HG03469 (cell line): ENCODE data around the gene SNX20.

Experiments used
- ATAC-seq: cut with Tn5 transposase; IDR thresholded peaks from one replicate; pipeline ENCODE4 v1.9.1; 2021; ENCODE audit warnings: mild to moderate bottlenecking, moderate library complexity, moderate number of reproducible peaks; ENCODE audit not compliant: unreplicated experiment

The SNX20 gene, protein sequence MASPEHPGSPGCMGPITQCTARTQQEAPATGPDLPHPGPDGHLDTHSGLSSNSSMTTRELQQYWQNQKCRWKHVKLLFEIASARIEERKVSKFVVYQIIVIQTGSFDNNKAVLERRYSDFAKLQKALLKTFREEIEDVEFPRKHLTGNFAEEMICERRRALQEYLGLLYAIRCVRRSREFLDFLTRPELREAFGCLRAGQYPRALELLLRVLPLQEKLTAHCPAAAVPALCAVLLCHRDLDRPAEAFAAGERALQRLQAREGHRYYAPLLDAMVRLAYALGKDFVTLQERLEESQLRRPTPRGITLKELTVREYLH

DNA sequence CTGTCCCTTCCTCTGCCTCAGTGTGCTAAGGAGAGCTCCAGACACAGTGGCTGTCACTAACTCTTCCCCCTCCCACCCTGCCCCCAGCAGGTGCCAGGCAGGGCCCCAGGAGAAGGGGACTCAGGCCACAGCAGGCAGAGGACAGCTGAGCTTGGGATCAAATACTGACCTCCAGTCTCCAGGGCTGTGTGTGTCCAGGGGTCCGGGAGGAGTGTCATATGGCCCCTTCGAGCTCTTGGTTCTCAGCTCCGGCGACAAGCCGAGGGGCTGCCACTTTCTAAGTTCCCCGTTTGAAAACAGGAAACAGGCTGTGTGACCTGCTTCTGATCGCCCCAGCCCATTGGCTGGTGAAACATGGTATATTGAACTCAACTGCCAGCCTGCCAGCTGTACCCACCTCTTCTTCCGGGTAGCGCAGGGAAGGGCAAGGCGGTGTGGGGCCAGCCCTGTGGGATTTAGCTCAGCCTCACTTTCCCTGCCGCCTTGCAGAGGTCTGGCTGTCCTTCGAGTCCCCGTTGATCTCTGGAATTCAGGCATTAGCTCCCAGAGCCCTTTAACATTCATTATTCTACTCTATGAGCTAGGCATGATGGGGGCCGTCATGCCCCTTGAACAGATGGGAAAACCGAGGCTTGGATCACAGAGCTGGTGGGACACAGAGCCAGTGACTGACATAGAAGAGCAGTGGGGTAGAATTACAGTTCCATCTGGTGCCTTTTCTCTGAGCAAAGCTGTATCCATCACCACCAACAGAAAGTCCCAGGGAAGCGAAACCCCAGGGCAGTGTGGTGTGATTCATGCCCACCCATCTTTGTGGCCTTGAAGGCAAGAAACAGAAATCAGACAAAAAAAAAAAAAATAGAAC is at the start of gene SNX20:
Gene SNX20, minus strand, starts transcription at position 292 of the 865 bp plus-strand sequence. CDS start 3,786 bp downstream, outside the sequence.
- peak; percentile 28 for ATAC-seq

DNA sequence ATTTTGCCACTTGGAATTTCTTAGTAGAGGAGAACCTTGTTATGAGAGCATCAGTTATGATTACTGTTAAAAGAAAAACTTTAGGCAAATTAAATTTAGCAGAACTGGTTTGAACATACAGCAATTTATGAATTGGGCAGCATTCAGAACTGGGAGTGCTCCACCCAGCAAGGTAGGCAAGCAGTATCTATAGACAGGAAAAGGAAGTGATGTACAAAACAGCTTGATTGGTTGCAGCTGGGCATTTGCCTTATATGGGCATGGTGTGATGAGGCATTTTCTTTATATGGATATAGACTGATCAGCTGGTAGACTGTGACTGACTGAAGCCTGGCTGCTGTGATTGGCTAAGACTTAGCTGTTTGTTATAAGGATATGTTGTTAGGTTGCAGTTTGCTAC is 43.2 kb upstream of the SNX20 start:
- ATAC-seq = no peak

DNA sequence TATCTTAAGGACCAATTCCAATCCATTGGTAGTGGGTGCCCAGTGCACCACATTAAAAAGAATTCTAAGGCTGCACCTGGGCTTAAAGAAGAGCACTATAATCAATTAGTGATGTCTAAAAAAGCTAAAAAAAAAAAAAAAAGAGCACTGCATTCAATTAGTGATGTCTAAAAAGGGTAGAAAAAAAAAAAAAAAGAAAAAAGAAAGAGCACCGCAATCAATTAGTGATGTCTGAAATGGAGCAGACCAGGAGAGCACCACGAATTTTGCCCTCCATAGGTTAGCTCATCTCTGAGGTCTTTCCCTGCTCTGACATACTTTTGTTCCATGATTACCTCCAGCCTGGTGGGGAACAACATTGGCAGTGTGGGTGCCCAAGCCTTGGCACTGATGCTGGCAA is 41.8 kb upstream of the SNX20 start:
- ATAC-seq = no peak

DNA sequence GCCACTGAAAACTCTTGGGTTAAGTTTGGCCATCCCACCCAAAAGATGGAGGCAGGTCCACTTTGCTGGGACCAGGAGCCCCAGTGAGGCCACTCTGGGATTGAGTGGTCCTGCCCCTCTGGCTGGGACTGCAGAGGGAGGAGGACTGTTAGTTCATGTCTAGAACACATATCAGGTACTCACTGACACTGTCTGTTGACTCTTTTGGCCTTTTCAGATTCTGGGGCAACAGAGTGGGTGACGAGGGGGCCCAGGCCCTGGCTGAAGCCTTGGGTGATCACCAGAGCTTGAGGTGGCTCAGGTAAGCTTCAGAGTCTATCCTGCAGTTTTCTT is 41.3 kb upstream of the SNX20 start:
- ATAC-seq = no peak

DNA sequence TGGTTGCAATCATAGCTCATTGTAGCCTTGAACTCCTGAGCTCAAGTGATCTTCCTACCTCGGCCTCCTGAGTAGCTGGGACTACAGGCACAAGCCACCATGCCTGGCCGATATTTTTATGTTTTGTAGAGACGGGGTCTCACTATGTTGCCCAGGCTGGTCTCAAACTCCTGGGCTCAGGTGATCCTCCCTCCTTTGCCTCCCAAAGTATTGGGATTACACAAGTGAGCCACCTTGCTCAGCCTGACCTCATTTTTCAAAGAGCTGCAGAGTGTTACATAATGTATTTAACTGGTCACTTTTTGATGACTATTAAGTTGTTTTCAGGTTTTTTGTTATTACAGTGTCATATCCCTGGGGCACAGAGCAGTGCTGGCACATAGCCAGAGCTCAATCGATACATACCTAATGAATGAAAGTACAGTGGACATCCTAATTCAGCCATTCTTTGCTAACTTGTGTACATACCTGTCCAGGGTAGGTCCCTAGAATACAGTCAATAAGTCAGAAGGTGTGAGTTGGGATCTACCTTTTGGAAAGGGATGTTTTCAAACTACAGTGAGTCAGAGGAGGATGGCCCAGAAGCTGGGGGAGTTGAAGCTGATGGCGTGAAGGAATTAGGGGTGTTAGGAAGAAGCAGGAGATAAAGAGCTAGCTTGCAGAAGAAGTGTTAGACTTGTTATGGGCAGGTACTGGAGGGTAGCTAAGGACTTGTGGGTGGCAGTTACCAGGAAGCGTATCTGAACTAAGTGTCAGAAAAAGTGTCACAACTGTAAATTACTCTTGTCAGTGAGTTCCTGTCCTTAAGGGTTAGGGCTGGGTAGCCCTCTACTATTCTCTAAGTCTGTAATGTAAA is 40.7 kb upstream of the SNX20 start:
- no peak for ATAC-seq

DNA sequence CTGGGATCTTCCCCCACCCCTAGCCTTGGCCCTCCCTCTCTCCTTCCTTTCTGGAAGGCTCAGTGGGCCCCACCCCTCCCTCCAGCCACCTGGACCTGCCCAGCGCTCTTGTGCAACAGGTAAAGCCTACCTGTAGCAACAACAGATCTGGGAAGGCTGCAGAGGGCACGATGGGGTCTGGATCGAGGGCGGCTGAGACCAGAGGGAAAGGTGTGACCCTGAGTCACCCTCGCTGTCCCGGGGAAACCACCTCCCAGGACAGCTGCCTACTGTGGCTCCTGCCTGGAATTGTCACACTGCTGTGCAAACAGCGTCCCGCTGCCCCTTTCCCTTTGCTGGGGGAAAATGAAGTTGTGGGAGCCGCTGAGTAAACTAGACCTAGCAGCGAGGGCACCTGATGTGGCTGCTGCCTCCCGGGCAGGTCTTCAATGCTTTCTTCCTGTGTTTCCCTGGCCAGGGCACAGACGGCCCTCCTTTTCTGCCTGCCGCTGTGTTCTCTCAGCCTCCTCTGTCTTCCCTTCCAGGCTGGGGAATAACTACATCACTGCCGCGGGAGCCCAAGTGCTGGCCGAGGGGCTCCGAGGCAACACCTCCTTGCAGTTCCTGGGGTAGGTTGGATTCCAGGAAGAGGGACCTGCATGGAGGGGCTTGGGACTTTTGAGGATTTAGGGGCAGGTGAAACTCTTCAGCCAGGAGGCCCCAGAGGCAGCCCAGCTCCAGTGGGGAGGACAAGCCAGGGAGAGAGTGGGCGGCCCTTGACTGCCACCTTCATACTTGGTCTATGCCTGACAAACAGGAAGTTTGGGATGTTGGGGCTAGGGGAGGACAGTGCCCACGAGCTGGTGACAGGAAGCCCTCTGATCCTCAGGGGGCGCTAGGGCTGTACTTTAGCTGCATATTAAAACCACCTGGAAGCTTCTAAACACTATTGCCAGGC is 38.6 kb upstream of the SNX20 start:
- no peak for ATAC-seq

DNA sequence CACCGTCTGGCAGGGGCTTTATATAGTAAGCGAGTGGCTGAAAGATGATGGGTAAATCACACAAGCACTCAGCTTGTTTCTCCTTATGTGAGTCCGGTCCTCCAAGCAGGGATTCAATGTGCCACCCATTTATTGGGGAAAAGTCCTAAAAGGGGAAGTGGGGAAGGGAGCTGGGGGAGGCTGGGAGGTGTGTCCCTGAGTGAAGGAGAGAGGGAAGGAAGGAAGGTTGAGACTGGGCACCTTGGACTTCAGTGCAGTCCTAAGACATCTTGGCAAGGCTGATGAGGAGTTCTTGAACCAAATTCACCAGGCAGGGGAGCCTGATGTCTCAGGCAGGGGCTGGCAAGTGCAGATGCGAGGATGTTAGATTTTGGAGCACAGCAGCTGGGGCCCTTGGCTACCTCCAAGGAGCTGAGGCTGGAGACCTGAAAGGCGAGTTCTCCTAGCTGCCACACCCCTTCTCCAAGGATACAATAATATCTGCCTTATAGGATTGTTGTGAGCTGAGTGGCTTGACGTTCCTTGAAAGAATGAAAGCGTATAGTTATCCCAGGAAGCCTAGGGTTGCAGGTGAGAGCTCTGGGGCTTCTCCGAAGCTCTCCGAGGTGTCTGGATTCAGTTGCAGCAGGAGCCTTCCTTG is 37.8 kb upstream of the SNX20 start:
- ATAC-seq = no peak

DNA sequence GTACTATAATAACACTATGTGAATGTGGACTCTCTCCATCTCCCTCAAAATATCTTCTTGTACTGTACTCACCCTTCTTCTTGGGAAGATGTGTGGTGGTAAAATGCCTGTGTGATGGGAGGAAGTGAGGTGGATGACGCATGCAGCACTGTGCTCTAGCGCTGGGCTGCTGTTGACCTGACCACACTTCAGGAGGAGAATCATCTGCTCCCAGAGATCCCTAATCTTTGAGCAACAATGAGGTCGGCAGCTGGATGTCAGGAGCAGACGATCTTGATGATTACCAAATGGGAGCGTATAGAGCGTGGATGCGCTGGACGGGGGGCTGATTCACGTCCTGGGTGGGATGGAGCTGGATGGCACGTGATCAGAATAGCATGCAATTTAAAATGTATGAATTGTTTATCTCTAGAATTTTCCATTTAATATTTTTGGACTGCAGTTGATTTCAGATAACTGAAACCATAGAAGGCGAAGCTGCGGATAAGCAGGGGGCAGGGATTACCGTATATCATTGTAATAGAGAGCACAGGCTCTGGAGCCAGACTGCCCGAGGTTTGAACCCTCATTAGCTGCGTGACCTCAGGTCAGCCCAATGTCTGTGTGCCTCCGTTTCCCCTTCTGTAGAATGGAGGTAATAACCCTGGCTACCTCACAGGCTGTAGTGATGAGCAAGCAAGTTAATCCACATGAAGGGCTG is 37.1 kb upstream of the SNX20 start:
- no peak for ATAC-seq

DNA sequence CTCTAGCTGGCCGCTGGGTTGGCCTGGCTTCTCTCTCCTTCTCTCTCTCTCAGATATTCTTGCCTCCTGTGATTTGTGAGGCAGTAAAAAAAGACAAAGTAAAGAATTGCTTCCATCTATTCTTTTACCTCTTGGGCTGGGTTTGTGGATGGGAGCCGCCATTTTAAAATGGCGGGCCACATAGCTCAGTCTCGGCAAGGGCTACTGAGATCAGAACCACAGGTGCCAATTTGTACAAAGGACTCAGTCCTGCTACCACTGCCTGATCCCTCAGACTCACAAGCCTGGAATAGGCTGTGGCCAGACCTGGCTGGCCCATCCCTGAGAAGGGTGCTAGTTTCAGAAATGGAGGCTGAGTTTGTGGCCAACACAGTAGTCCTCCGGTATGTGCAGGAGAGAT is 36.4 kb upstream of the SNX20 start:
- no peak for ATAC-seq

DNA sequence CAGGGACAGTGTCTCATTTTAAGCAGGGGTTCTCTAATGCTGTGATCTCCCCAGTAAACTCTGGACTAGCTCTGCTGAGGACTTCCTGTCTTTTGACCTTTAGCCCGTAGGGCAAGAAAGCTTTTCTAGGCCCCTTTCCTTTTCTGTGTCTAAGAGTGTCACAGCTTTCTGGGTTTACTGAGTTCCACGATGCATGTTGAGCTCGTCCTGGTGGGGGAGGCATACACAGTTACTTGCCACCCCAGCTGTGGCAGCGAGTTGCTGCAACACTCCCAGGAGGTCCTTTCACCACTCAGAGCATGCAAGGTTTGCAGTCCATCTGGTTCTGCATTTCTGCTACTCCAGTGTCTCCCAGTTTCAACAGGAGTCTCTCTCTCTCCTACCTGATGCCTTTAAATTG is 36.0 kb upstream of the SNX20 start:
- ATAC-seq = no peak

DNA sequence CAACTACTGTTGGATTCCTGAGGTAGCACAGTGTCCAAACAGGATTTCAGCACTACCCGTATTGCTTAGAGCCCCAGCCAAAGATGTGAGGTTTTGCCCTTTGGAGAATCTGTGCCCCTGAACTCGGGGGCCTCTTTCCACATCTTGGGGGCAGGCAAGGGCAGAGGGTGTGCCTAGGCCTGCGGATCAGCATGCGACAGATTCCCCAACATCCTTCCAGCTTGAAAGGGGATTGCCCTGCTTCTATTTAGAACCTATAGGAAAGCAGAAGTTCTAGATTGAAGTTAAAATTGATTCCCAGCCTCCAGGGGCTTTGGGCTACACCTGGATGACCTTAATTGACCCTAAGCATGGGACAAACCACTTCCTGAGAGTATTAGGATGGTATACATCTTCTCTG is 31.8 kb upstream of the SNX20 start:
- no peak for ATAC-seq

DNA sequence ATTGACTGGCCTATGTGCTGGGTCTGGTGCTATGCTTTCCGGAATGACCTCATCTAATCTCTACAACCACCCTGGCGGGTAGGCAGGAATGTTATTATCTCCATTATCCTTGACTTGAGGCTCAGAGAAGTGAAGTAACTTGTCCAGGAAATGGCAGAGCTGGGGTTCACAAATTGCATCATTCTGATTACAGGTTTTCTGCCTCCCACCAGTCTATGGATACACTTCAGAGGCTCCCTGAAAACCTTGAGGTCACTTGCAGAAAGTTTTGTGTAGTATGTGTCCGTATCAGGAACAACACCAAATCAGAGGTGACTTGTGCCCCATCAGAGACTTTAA is 31.4 kb upstream of the SNX20 start:
- no peak for ATAC-seq

DNA sequence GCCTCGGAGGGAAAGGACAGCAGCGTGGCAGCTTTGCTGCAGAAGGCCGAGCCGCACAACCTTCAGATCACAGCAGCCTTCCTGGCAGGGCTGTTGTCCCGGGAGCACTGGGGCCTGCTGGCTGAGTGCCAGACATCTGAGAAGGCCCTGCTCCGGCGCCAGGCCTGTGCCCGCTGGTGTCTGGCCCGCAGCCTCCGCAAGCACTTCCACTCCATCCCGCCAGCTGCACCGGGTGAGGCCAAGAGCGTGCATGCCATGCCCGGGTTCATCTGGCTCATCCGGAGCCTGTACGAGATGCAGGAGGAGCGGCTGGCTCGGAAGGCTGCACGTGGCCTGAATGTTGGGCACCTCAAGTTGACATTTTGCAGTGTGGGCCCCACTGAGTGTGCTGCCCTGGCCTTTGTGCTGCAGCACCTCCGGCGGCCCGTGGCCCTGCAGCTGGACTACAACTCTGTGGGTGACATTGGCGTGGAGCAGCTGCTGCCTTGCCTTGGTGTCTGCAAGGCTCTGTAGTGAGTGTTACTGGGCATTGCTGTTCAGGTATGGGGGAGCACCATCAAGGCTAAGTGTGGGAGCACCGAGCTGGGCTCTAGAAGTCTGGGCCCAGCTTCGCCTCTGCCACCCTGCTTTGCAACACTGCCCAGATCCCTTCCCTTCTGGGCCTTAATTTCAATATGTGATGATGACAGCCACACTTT is 30.9 kb upstream of the SNX20 start:
- ATAC-seq = no peak

DNA sequence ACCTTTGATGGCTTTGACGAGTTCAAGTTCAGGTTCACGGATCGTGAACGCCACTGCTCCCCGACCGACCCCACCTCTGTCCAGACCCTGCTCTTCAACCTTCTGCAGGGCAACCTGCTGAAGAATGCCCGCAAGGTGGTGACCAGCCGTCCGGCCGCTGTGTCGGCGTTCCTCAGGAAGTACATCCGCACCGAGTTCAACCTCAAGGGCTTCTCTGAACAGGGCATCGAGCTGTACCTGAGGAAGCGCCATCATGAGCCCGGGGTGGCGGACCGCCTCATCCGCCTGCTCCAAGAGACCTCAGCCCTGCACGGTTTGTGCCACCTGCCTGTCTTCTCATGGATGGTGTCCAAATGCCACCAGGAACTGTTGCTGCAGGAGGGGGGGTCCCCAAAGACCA is 29.9 kb upstream of the SNX20 start:
- ATAC-seq = no peak

DNA sequence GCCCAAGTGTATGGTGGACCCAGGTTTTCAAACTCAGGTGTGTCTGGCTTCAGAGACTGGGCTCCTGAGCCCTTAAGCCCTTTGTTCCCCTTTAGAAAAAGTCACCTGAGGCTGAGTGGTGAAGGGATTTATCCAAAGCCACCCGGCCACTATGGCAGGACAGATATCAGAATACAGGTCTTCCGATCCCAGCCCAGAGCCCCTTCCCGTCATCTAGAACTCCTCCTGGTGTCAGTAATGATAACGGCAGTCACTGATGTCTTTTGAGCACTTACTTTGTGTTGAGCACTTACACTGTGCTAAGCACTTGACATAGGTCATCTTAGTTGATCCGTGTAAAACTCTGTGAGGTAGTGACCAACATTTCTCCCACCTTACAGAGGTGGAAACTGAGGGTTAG is 28.9 kb upstream of the SNX20 start:
- no peak for ATAC-seq

DNA sequence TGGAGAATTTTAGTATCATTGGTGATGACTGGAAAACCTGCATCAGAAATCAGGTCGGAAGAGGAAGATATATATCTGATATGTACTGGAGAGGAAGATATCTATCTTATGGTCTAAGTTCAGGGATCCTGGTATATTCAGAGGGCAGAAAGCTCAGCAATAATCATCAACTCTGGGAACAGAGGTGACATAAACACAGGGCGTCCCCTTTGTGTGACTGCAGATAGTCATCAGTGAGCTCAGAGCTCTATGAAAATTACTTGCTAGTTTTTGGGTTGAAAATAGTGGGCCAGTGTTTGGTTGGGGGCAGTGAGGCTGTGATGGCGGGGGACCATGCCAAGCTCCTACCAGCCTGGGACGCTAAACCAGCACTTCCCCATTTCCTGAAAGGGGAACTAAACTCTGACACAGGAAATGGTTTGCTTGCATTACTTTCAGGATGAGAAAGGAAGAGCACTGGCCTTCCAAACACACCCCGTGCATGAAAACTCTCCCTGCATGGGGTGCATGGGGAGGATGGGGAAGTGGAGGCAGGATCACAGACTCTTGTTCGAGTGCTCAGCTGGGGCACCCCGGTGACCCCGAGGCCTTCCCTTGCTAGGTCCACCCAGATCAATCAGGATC is 28.1 kb upstream of the SNX20 start:
- no peak for ATAC-seq

DNA sequence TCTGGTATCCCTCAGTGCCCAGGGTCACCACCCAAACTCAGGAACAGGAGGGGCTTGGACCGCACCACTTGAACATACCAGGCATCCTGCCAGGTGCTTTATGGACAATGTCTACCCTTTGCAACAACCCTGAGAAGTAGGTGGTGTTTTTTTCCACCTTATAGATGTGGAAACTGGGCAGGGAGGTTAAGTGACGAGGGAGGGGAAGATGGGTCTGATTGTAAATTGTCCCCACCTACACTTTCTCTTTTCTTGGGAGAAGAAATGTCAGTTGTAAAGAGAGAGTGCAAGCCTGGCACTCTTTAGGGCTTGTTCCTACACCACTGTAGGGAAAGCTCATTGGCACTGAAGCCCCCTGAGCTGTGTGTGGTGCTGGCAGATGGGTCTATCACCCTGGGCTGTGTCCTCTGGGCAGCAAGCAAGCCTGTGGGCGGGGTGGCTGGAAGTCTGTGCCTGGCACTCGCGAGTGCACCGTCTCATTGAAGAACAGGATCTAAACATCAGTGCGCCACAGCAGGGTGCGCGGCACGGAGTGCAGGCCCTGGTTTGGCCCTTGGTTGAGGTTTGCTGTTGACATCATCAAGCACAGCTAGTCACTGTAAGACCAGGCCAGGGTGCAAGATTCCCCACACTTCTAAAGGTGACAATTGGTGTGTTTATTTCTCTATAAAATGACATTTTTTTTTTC is 27.4 kb upstream of the SNX20 start:
- no peak for ATAC-seq

DNA sequence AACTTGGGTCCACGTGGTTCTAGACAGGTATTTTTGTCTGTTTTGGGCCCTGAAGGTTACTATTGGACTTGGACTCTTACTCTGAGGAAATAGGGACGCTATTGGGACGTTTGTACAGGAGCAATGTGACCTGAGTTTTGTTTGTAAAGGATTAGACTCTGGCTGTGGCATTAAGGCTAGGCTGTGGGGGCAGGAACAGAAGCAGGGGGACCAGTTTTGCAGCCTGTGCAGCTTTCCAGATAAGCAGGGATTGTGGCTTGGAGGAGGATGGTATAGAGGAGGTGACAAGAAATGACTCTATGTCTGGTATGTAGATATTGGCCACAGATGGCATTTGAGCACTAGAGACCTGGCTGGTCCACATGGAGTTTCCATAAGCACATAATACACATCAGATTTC is 25.1 kb upstream of the SNX20 start:
- no peak for ATAC-seq
